DMS 273 treated with DMSO at 0.1 percent for 48 hours (cell line): ENCODE data around the gene NDE1.
"Not testable (repeated sequence)": the region's sequence is repeated elsewhere in the genome, so short reads cannot be mapped to it uniquely, and the experiment has no call there.

Experiments used
- DNase-seq: peaks from one replicate; lab custom pipeline; 2025; lab: John Stamatoyannopoulos, UW

Gene NDE1

DNA sequence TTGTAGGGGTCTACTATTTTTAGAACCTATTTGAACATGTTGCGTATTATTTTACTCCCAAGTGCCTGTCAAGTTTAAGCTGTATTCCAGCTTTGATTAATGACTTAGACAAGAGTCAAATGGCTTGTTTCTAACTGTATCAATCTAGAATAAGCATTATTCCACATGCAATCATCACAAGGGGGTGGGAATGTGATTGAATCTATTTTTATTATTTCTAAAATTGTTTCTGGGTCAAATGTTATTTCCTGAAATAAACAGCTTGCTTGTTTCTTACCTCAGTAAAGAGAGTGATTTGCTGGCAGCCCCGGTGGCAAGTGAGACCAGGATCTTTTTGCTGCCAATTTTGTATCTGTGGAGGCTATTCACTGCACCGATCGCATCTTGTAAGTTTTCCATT lies 28.6 kb upstream of the NDE1 start:
- DNase-seq: no peak

DNA sequence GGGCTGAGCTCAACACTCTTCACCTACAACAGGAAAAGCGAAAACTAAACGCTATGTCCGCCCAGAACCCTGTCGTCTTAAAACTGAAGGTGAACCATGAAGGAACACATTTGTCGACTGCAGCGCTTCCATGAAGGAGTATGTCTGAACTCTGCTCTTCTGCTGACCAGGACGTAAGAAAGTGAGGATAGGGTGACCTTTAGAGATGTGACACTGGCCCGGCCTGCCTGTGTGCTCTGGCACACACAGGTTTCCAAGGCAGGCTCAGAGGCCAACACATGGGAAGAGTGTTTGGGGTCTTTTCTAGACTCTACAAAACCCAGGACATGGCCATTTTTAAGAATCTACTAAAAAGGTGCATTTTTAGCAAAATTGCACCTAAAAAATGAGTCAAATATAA lies 28.2 kb upstream of the NDE1 start:
- DNase-seq: no peak

DNA sequence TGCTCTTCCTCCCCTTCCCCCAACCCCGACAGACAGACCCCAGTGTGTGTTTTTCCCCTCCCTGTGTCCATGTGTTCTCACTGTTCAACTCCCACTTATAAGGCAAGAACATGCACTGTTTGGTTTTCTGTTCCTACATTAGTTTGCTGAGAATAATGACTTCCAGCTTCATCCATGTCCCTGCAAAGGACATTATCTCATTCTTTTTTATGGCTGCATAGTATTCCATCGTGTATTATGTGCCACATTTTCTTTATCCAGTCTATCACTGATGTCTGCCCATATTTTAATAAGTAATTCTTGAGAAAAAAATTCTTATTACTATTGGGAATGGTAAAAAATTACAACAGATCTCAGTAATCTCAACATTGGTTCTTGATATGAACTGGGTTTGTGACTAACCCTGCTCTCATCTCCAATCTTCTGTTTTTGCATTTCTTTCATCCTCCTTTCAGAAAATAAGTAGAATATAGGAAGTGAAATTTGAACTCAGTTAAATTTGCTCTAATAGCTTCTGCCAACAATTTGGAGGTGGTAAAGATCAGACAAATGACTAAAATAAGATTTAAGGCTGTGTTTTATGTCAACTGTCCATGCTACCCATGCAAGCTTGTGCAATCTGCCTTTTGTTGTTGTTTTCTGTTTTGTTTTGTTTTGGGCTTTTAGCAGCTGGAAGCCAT lies 18.2 kb upstream of the NDE1 start:
- DNase-seq: no peak

DNA sequence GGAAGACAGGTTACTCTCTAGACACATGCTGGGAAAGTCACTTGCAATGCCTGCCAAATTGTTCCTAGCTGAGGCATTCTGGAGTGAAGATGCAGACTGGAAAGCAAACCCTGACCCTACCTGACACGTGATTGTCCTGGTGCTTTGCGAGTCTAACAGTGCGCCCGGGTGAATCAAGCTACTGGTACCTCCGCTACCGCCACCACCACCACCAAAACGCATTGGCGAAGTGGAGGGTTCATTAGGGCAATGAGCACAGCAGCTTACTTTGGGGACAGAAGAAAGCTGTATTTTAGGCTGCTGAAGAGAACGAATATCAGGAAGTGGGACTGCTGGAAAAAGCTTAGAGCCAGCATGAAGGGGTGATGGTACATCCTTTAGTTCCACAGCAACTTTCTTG lies 14.1 kb upstream of the NDE1 start:
- no peak for DNase-seq

GRCh38 chr16:15636392-15636873 lies 13.6 kb upstream of the NDE1 start:
- no peak for DNase-seq

DNA sequence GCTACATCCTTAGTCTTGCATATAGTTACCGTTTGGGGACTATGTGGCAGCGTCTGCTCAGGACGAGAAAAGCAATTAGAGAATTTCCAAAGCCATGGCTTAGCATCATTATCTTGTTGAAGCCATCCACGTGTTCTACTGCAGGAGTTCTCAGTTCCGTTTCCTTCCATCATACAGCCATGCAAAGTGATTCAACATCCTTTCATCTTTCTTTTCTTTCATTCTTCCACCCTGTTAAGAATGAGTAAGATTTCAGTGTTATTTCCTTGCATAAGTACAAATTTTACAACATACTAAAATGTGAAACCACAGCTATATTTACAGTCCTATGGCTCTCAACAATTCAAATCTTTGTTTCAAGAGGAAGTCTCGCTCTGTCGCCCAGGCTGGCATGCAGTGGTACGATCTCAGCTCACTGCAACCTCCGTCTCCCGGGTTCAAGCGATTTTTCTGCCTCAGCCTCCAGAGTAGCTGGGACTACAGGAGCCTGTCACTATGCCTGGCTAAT lies 10.9 kb upstream of the NDE1 start:
- no peak for DNase-seq

DNA sequence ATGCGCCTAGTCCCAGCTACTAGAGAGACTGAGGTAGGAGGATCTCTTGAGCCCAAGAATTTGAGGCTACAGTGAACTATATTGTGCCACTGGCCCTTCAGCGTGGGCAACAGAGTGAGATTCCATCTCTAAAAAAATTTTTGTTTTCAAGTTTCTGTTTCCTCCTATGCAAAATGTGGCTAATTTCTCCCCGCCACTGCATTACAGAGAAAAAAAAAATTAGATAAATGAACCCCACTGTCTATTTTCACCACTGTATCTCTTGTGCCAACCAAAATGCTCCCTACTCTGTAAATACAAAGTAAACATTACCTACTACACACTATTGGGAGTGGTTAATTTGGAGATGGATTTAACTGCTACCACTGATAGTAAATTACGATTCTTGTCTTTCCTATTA lies 9.1 kb upstream of the NDE1 start:
- DNase-seq: no peak

DNA sequence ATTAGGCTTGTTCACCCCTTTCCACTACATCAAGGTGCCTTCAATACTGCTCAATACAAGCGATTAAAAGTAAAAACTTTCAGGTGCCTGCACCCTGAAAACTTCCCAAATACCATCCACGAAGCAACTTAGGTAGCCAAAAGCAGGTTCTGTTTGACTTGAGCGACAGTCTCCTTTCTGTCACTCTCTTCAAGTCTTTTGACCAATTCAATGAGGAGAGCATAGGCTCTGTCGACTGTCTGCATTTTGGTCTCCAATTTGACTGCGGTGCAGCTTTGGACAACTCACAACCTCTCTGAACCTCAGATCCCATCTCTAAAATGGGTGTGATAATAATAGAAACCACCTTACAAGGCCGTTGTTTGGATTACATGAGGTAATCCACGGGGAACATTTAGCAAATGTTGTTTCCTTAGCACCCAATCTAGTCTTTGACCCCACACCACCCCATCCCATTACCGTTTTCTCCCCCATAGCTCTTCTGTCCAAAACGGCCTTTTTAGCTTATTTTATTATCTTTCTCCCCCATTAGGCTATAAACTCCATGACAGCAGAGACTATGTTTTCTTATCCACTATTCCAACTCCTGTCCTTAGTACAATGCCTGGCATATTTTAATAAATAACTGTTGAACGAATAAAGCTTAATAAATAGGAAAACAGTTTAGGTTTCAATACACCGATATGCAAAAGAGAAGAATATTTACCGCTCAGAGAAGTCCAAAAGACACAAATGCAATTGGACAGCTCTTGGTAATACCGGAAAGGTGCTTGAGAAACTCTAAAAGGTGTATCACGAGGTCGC lies 8.1 kb upstream of the NDE1 start:
- DNase-seq: no peak

DNA sequence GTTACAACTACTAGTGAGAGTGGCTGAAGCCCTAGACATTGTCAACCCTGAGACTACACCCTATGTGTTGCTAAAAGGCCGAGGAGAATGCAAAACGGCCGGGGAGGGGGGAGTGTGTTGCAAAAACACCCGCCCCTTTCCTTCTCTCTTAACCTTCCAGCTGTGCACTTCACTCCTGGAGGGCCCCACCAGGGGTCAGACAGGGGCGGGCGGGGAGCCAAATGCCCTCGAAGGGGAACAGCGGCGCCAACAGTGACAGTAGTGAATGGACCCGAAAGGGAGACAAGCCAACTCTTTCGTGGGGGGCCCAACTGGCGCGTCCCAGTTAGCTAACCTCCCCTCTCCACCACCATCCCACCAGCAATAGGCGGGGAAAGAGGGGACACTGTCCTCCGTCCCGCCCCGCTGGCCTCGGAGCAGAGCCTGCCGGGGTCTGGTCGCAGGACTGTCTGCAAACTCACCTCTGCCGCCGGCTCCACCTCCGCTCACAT lies 7.4 kb upstream of the NDE1 start:
- peak; percentile 30 for DNase-seq

- DNase-seq: peak; percentile 83
Measured at GRCh38 chr16:15643048-15643945, 6.7 kb upstream of the NDE1 start, which contains the start of gene MARF1. MARF1 (minus strand) TSS chr16:15643154; CDS start chr16:15639233, 3,921 bp downstream.

GRCh38 chr16:15643946-15644250 lies 6.1 kb upstream of the NDE1 start:
- no peak for DNase-seq

DNA sequence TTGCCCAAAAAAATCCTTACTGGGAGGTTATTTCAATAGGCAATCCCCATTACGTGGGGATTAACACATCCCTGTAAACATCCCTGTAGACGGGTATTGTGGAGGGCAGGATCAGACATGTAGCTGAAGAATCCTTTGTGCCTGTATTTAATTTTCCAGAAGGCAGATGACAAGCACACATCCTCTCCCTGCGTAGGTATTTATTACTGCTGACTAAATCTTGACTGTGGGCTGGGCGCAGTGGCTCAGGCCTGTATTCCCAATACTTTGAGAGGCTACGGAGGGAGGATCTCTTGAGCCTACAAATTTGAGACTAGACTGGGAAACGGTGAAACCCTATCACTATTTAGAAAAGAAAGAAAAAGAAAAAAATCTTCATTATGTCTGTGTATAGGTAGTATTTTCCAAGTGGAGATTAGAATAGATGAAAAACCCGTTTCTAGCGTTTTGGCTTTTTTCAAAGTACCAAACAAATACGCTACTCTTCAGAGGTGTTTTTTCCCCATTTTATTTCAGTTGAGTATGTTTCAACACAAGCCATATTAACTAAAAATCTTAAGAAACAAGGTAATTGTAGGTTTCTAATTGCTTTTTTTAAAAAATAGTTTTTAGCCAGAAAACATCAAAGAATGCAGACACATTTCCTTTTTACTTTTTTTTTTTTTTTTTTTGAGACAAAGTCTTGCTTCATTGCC lies 5.6 kb upstream of the NDE1 start:
- DNase-seq: peak; percentile 40

- not testable (repeated sequence) for DNase-seq
Measured at GRCh38 chr16:15644962-15645465, 5.0 kb upstream of the NDE1 start.

DNA sequence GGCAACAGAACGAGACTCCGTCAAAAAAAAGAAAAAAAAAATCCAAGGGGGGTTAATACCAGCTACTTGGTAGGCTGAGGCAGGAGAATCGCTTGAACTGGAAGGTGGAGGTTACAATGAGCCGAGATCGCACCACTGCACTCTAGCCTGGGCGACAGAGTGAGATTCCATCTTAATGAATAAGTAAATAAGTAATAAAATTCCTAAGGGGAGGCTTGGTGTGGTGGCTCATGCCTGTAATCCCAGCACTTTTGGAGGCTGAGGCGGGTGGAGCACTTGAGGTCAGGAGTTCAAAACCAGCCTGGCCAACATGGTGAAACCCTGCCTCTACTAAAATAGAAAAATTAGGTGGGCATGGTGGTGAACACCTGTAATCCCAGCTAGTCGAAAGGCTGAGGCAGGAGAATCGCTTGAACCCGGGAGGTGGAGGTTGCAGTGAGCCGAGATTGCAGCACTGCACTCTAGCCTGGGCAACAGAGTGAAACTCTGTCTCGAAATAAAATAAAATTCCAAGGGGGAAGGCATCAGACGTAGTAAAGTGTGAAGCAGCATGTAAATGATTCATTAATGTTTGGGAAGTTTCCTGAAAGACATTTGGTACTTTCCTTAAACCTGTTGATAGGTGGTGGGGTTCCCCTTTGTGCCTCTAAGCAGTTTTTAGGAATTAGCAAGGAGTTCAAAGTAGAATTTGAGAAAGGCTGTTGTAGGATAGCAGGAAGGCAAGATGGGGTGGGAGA lies 3.3 kb upstream of the NDE1 start:
- not testable (repeated sequence) for DNase-seq

DNA sequence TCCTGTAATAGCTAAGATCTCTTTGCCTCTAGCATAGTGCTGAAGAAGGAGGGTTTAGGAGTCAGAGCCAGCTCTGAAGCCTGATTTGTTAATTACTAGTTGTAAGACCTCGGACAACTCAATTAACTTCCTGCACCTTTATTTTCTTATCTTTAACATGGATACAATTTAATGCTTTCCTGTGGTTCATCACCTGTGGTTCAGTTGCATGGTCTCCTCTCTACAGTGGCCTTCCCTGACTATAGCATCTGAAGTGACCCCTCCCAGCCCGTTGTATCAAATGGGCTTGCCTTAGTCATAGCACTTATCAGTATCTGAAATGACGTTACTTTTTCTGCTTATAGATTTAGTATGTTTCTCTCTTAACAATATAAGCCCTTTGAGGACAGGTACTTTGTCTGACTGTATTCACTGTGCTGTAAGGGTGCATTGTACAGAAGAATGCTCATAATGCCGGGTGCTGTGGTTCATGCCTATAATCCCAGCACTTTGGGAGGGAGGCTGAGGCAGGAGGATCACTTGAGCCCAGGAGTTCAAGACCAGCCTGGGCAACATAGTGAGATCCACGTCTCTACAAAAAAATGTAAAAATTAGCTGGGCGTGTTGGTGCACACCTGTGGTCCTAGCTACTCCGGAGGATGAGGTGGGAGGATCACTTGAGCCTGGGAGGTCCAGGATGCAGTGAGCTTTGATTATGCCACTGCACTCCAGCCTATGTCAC lies 2.6 kb upstream of the NDE1 start:
- DNase-seq: no peak

DNA sequence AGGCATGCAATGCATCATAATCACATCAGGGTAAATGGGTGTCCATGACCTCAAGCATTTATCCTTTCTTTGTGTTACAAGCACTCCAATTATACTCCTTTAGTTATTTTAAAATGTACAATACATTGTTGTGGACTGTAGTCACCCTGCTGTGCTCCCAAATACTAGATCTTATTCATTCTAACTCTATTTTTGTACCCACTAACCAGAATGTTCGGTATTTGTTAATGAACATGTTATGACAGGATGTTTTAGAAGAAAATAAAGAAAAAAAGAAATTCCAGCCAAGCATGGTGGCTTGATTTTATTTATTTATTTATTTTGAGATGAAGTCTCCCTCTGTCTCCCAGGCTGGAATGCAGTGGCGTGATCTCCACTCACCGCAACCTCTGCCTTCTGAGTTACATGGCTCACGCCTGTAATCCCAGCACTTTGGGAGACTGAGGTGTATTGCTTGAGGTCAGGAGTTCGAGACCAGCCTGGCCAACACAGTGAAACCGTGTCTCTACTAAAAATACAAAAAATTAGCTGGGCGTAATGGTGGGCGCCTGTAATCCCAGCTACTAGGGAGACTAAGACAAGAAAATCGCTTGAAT lies 1.8 kb upstream of the NDE1 start:
- DNase-seq: no peak

DNA sequence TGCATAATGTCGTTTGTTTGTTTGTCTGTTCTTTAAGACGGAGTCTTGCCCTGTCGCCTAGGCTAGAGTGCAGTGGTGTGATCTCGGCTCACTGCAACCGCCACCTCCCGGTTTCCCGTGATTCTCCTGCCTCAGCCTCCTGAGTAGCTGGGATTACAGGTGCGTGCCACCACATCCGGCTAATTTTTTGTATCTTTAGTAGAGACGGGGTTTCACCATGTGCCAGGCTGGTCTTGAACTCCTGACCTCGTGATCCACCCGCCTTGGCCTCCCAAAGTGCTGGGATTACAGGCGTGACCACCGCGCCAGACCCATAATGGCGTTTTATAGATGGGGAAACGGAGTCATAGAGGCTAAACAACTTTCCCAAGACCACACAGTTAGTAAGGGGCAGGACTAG lies 734 bp upstream of the NDE1 start:
- DNase-seq: not testable (repeated sequence)

- DNase-seq: no peak
Measured at GRCh38 chr16:15649727-15650018, 372 bp upstream of the NDE1 start.

DNA sequence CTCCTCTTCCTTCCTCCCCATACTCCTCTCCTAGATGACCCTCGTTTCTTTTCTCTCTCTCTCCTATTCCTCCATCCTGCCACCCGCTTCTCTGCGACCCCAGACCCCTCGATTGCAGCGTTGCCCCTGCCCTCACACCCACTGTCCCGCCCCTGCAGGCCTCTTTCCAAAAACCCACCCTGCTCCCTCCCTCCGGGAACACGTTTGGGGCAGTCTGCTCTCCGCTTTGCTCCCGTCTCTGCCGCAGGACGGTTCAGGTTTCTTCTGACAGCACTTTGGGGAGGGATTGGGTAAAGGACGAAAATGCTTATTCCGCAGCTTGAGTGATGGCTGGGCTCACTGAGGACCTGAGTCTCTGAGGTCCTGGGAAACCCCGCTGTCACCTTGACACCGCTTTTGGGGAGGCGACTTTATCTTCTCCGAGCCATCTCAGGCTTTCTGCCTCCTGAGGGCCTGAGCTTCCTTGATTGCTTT lies 690 bp downstream of the NDE1 start:
- no peak for DNase-seq
